BE2C (cell line): ENCODE data around the gene FAM53B.

Source experiments
- DNase-seq: peaks from one replicate; pipeline ENCODE4 v3.0.0-alpha.2; 2020
- H3K27me3 ChIP-seq: fragments of 250-450 bp; sonication (Bioruptor Pico); 2 replicates; pipeline ENCODE4 v1.5.1; 2020; ENCODE audit warnings: mild to moderate bottlenecking
- H3K36me3 ChIP-seq: fragments of 250-450 bp; sonication (Bioruptor Pico); 2 replicates; pipeline ENCODE4 v1.5.1; 2020; ENCODE audit warnings: mild to moderate bottlenecking
- H3K4me1 ChIP-seq: fragments of 250-450 bp; sonication (Bioruptor Pico); 2 replicates; pipeline ENCODE4 v1.5.1; 2020
- H3K4me3 ChIP-seq: 2 replicates; pipeline ENCODE4 v1.5.1; 2011; ENCODE audit warnings: low read depth, low read length
- H3K9me3 ChIP-seq: fragments of 250-450 bp; sonication (Bioruptor Pico); 2 replicates; pipeline ENCODE4 v1.5.1; 2020
- TF ChIP-seq, protein P1 (sequence below): IDR thresholded peaks from 2 replicates; pipeline ENCODE4 v1.5.1; 2012; ENCODE audit warnings: mild to moderate bottlenecking, low read depth, low read length

FAM53B gene

DNA sequence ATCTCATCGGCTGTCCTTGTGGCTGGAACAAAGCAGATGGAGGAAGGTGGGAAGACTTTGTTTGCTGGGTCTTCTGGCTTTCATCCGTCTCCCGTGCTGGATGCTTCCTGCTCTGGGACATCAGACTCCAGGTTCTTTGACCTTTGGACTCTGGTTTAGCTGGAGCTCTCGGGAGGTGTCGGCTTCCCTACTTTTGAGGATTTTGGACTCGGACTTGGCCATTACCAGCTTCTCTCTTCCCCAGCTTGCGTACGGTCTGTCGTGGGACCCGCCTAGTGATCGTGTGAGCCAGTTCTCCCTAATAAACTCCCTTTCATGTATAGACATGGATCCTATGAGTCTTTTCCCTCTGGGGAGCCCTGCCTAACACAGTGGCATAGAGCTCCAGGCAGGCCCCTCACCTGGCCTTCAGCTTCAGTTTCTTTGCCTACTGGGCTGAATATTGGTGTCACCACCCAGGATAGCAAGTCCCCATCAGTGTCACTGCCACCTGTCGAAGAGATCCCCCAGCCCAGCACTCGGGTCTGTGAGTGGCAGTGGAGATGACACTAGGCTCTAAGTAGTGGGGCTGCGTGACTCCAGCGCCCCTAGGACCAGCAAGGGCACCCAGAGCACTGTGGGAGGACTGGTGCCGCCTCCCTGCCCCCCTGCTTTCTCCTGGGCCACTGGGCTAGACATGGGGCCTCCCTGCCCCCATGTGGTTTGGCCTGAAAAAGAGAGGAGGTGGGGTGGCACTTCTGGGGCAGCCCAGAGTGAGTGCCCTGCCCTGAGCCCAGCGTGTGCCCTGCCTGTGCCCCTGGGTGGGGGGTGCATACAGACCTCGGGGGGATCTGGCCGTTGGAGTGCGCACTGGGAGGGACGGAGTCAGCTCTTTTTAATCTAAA, 147.0 kb downstream of the FAM53B start:
- H3K4me1 ChIP-seq = no peaks in the 10 kb centered on the region
- H3K4me3 ChIP-seq = no peak overlapping the region
- H3K36me3 ChIP-seq = no peaks in the 10 kb centered on the region
- no peaks in the 10 kb centered on the region for H3K27me3 ChIP-seq
- no peaks in the 10 kb centered on the region for H3K9me3 ChIP-seq
- no peak for DNase-seq
- TF ChIP-seq, protein P1, sequence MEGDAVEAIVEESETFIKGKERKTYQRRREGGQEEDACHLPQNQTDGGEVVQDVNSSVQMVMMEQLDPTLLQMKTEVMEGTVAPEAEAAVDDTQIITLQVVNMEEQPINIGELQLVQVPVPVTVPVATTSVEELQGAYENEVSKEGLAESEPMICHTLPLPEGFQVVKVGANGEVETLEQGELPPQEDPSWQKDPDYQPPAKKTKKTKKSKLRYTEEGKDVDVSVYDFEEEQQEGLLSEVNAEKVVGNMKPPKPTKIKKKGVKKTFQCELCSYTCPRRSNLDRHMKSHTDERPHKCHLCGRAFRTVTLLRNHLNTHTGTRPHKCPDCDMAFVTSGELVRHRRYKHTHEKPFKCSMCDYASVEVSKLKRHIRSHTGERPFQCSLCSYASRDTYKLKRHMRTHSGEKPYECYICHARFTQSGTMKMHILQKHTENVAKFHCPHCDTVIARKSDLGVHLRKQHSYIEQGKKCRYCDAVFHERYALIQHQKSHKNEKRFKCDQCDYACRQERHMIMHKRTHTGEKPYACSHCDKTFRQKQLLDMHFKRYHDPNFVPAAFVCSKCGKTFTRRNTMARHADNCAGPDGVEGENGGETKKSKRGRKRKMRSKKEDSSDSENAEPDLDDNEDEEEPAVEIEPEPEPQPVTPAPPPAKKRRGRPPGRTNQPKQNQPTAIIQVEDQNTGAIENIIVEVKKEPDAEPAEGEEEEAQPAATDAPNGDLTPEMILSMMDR = no peak

DNA sequence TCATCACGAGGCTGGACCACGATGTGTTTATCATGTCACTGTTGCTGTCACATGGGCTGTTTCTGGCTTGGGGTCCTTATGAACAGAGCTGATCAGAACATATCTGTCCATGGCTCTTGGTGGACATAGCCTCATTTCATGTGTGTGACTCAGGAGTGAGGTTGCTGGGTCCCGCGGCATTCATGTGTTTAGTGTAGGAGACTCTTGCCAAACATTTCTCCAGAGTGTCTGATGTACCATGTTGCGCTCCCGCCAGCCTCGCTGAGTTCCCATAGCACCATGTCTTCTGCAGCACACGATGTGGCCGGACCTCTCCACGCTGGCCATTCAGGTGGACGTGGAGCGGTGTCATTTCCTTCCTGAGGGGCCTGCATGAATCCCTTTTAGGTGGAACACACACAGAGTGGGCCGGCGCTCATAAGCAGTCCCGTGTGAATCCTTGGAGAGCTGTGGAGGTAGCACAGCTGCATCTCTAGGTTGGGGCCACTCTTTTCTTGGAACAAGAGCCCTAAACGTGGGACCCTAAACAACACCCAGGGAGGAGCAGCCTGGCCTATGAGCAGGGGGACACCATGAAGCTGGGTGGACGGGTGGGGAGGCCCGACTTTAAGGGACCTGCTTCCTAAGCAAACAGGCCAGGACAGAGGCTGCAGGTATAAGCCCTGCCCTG, 147.9 kb downstream of the FAM53B start:
- no peak for DNase-seq
- H3K27me3 ChIP-seq = no peaks in the 10 kb centered on the region
- no peaks in the 10 kb centered on the region for H3K9me3 ChIP-seq
- no peaks in the 10 kb centered on the region for H3K4me1 ChIP-seq
- TF ChIP-seq, protein P1 = no peak
- no peaks in the 10 kb centered on the region for H3K36me3 ChIP-seq
- no peak overlapping the region for H3K4me3 ChIP-seq

DNA sequence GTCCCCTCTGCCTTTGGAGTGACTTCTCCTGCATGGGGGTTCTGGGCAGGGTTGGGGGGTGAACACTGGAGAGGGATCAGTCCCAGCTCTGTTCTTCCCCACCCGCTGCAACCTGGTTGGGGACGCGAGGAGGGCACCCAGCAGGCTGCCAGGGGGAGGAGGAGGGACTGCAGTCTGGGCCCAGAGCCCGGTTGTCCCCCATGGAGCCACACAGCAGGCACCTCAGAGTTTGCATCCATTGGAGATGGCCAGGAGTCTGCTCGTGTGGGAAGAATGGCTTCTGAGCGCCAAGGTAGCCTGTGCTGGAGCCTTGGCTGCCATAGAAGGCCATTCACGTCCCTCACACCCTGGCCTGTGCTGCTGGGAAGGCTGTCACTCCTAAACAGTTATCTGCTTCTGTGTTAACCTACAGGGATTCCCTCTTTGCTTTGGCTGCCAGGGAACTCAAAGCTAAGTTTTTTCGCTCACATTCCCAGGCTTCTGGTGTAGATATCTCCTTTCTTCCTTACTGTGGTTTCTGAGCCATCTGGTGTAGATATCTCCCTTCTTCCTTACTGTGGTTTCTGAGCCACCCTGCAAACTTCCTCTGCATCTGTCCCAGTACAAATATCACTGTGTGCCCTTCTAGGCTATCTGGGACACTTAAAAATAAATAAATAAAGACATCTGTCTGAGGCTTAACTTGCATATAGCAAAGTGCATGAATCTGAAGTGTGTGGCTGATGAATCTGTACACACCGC, 148.9 kb downstream of the FAM53B start:
- no peaks in the 10 kb centered on the region for H3K27me3 ChIP-seq
- H3K36me3 ChIP-seq = no peaks in the 10 kb centered on the region
- peak; percentile 2 for DNase-seq
- no peaks in the 10 kb centered on the region for H3K9me3 ChIP-seq
- no peaks in the 10 kb centered on the region for H3K4me1 ChIP-seq
- TF ChIP-seq, protein P1 = no peak
- no peak overlapping the region for H3K4me3 ChIP-seq

DNA sequence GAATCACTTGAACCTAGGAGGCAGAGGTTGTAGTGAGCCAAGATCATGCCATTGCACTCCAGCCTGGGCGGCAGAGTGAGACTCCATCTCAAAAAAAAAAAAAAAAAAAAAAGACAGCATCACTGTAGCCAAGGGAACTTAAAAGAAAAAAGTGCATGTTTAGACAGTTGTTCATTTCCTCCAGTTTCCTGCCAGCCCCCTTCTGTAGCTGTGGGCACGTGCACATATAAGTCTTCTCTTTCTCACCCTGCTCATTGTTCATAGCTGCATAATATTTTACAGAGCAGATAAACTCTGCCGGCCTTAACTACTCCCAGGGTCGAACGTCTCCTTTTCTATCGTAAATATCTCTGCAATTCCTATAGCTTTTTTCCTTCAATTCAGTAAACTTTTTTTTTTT, 149.9 kb downstream of the FAM53B start:
- Histone ChIP-seq H3K36me3 (no peaks in the 10 kb centered on the region), H3K4me1 (0 out of 2 replicates have a peak, but pooled peaks cover under 1% of the 10 kb centered on the region)
- TF ChIP-seq, protein P1 = no peak

DNA sequence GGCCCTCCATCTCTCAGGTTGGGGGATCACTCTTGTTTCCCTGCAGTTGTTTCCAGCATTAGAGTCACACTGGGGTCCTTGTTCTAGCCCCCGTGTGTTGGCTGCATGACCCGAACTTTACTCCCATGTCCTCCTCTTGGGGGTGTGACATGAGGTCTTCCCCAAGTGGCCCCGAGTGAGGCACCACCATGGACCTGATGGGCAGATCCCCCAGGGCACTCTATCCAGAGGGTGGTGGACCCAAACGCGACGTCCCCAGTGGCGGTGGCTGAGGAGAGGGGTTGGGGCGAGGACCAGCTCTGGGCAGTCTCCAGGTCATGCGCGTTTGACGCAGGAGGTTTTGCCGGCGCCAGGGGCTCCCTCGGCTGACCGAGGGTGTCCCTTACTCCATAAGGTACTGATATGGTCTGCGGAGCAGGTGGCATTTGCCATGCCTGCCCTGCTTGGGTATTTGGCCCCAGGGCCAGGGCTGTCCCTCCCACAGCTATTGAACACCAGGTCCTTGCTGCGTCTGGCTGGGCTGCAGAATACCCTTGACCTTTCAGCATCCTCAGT, 150.7 kb downstream of the FAM53B start:
- H3K9me3 ChIP-seq = no peaks in the 10 kb centered on the region
- H3K4me3 ChIP-seq = no peak overlapping the region
- no peaks in the 10 kb centered on the region for H3K36me3 ChIP-seq
- TF ChIP-seq, protein P1 = no peak
- 0 out of 2 replicates have a peak, but pooled peaks cover 5% of the 10 kb centered on the region for H3K4me1 ChIP-seq
- no peaks in the 10 kb centered on the region for H3K27me3 ChIP-seq
- peak; percentile 1 for DNase-seq

More for the DNA sequence above, 149.9 kb downstream of the FAM53B start:
- Histone ChIP-seq H3K9me3 (no peaks in the 10 kb centered on the region), H3K4me3 (no peak overlapping the region), H3K27me3 (no peaks in the 10 kb centered on the region)
- no peak for DNase-seq
